Heart left ventricle (tissue), 16 donors: Measurements from ENCODE around the gene GALM. TPM values are rescaled to one million over a fixed set of nuclear protein-coding genes. Genes with fewer than 3 reads are reported as not detected.

ENCODE experiments used
- ATAC-seq, 4 donors: fragments of 200-7000 bp; cut with Tn5 transposase; one replicate each; pipeline ENCODE4 v1.9.1; 2020 to 2022; ENCODE audit warnings: moderate library complexity in 4 of 4, mild to moderate bottlenecking in 3 of 4, moderate number of reproducible peaks in 1 of 4
- DNase-seq, 5 donors: peaks; one replicate each; pipeline ENCODE4 v3.0.0-alpha.2; 2020
- H3K27ac ChIP-seq, 12 donors: fragments of 200-600 bp; sonication (generic) in 4 of 12; one replicate each; pipeline versions ENCODE4 v1.5.0 to v1.8.0; 2016 to 2022; ENCODE audit warnings: mild to moderate bottlenecking in 2 of 12
- H3K27me3 ChIP-seq, 9 donors: fragments of 200-600 bp; sonication (generic) in 2 of 9; one replicate each; pipeline versions ENCODE4 v1.5.1 to v1.8.0; 2016 to 2022; ENCODE audit warnings: mild to moderate bottlenecking in 3 of 9
- H3K36me3 ChIP-seq, 9 donors: fragments of 200-600 bp; sonication (generic) in 2 of 9; one replicate each; pipeline versions ENCODE4 v1.5.0 to v1.8.0; 2018 to 2022; ENCODE audit warnings: mild to moderate bottlenecking in 2 of 9
- H3K4me1 ChIP-seq, 12 donors: fragments of 200-600 bp; sonication (generic) in 4 of 12; one replicate each; pipeline versions ENCODE4 v1.5.0 to v1.8.0; 2016 to 2022; ENCODE audit warnings: mild to moderate bottlenecking in 3 of 12
- H3K4me3 ChIP-seq, 12 donors: fragments of 200-600 bp; sonication (generic) in 4 of 12; one replicate each; pipeline versions ENCODE4 v1.5.0 to v1.8.0; 2017 to 2022; ENCODE audit warnings: mild to moderate bottlenecking in 9 of 12, moderate library complexity in 4 of 12
- H3K9me3 ChIP-seq, 12 donors: fragments of 200-600 bp; sonication (generic) in 4 of 12; one replicate each; pipeline versions ENCODE4 v1.5.0 to v1.8.0; 2016 to 2022; ENCODE audit warnings: mild to moderate bottlenecking in 1 of 12
- CTCF ChIP-seq, 12 donors: fragments of 200-600 bp; sonication (generic) in 4 of 12; IDR thresholded peaks; one replicate each; pipeline versions ENCODE4 v1.5.0 to v1.8.0; 2018 to 2022; ENCODE audit warnings: antibody characterized with exemption in 12 of 12, mild to moderate bottlenecking in 5 of 12
- POLR2A ChIP-seq, 2 donors: fragments of 450-650 bp; IDR thresholded peaks; one replicate each; pipeline ENCODE4 v1.6.1; 2017; ENCODE audit warnings: antibody characterized with exemption in 2 of 2, mild to moderate bottlenecking in 2 of 2, moderate library complexity in 2 of 2
- WGBS, 4 donors: extraction: QIAGEN DNeasy Blood & Tissue Kit in 2 of 4; methylation state at CpG; one replicate each; pipeline versions ENCODE4 v1.1.5 to v1.1.7; 2013 to 2018; 5-methylcytosine and 5-hydroxymethylcytosine counted together
- intact Hi-C, 10 donors: fragments of 100-400 bp; cut with DNase I; formaldehyde crosslinking; loops; one replicate each; pipeline versions ENCODE4 v1.11.1 to v1.14.2; 2022
- polyA plus RNA-seq, 2 donors: library from polyadenylated mRNA; stranded (reverse); fragments of 200-250 nt; gene quantifications; one replicate each; pipeline ENCODE4 v1.2.3, GENCODE V29; 2013
- total RNA-seq, 9 donors: library from RNA; depleted of rRNA in 2 of 9; stranded (reverse); fragments of >200 nt in 2 of 9; fragmentation: NEBNext Ultra II Directional in 3 of 9; extraction: Animal tissue kit (Norgen Biotek cat#: 25700) in 3 of 9; gene quantifications; one replicate each; pipeline versions ENCODE4 v1.1.0 to v1.2.4, GENCODE V29; 2016 to 2023
- donor health status: ischemic (EF 13 %, LVEDD 7.1; RV severe dilation, severe dysfunction).
- donor health status: healthy with polysubstance abuse.
- donor health status: DM: no; HTN: yes; CAD: no.
- donor health status: DM: no; HTN: no; CAD: no.
- donor health status: ischemic (EF 25% LVEDD 6.9; RV normal size, moderate dysfunction).
- donor health status: ischemic (EF 25% LVEDD 5.7; RV mildly dilated, moderate dysfunction).
- donor health status: healthy.
- donor health status: DM: yes; HTN: yes; CAD: no.
- donor health status: ischemic (EF 35%, LVEDD 5.7; RV mildly dilated, moderate dysfunction).
- donor health status: nonischemic (EF 11% LVEDD 7.7; RV severe dilation, severe dysfunction).
- donor health status: DM: yes; HTN: yes; CAD: no.
- donor health status: PGD.
- donor health status: ischemic (EF 29% LVEDD 5.4; RV normal size, mild dysfunction).
- donor health status: nonischemic (EF 23%, LVEDD 6.1; RV moderate dilation, normal function).

The GALM gene
- total and polyA plus RNA-seq, 11 donors, result 6.3 to 25.3 (median 11.9) TPM

GRCh38 chr2:38750011-38750890 lies 84.3 kb downstream of the GALM start:
- intact Hi-C loops, result no loop called here
- peaks cover 0 to 71% (median 38%) of the 10 kb centered on the region in 12 donors for H3K4me1 ChIP-seq
- peaks cover 0 to 50% (median 43%) of the 10 kb centered on the region in 9 donors for H3K36me3 ChIP-seq
- TF ChIP-seq POLR2A (IDR thresholded peaks at IDR 0.05), result peak; percentile 40 to 60
- no peak for TF ChIP-seq CTCF (IDR thresholded peaks at IDR 0.05)
- no peaks in the 10 kb centered on the region for H3K27me3 ChIP-seq
- DNase-seq, result peak; percentile 68 to 79 (median 73)
- peak overlapping the region; percentile 61 to 98 (median 86) for H3K4me3 ChIP-seq
- WGBS, 4 donors, result 0 to 1% (median 1%) methylated on average over 23 to 59 of the region's 59 CpGs
- H3K27ac ChIP-seq, result peak overlapping the region; percentile 90 to 99 (median 98)
- peak; percentile 31 to 85 (median 76) for ATAC-seq
- no peaks in the 10 kb centered on the region for H3K9me3 ChIP-seq

- 0 to 1% (median 0%) methylated on average over 45 to 68 of the region's 68 CpGs for WGBS, 4 donors
- Histone ChIP-seq H3K27me3 (no peaks in the 10 kb centered on the region), H3K4me1 (peaks cover 0 to 63% (median 38%) of the 10 kb centered on the region in 12 donors), H3K4me3 (peak within 1 kb of the TSS; percentile 61 to 98 (median 86)), H3K27ac (peak within 1 kb of the TSS; percentile 90 to 99 (median 98)), H3K36me3 (peaks cover 0 to 42% (median 35%) of the 10 kb centered on the region in 9 donors), H3K9me3 (no peaks in the 10 kb centered on the region)
- TF ChIP-seq CTCF (IDR thresholded peaks at IDR 0.05) (no peak), POLR2A (IDR thresholded peaks at IDR 0.05) (peak; percentile 86 to 100)
- ATAC-seq (peak; percentile 89 to 93 (median 90)), DNase-seq (peak; percentile 97 to 98 (median 97))
- intact Hi-C loops, result loop anchor here in 1 of 10 donors (1.0 kb wide), 1 partner anchor 27 kb away; the partner anchor contains the start of gene GEMIN6
Measured at GRCh38 chr2:38750891-38751595, 85.1 kb downstream of the GALM start, which contains the start of gene SRSF7. SRSF7 (minus strand) TSS chr2:38751361; CDS start chr2:38751256, 105 bp downstream.

GRCh38 chr2:38751596-38752410 lies 85.9 kb downstream of the GALM start:
- WGBS, 4 donors, result 30 to 35% (median 32%) methylated on average over 18 of the region's 18 CpGs
- Histone ChIP-seq H3K36me3 (peaks cover 0 to 34% (median 27%) of the 10 kb centered on the region in 9 donors), H3K4me3 (peak overlapping the region; percentile 61 to 98 (median 86)), H3K9me3 (no peaks in the 10 kb centered on the region), H3K27ac (peak overlapping the region; percentile 90 to 99 (median 98)), H3K27me3 (no peaks in the 10 kb centered on the region), H3K4me1 (peaks cover 0 to 55% (median 34%) of the 10 kb centered on the region in 12 donors)
- intact Hi-C loops, result loop anchor here in 1 of 10 donors (1.0 kb wide), 1 partner anchor 26 kb away; the partner anchor contains the start of gene GEMIN6
- ATAC-seq, result peak in 3 of 4 donors; percentile 3 to 7 (median 4)
- no peak for DNase-seq
- TF ChIP-seq CTCF (IDR thresholded peaks at IDR 0.05), result no peak
